Suppressor macrophage treated with lipopolysaccharide for 1 hour (primary cell): Measurements from ENCODE around the gene FOXJ3.
A peak's percentile ranks its signal among the peaks of the same experiment; 100 is the strongest.

ENCODE experiments used
- DNase-seq, 3 donors: peaks; one replicate each; pipeline ENCODE4 v3.0.0-alpha.2; 2020 to 2022

The FOXJ3 gene

GRCh38 chr1:42141978-42142377, 193.1 kb downstream of the FOXJ3 start:
- no peak for DNase-seq

GRCh38 chr1:42140191-42140590, 194.8 kb downstream of the FOXJ3 start:
- DNase-seq = no peak

GRCh38 chr1:42139444-42139843, 195.6 kb downstream of the FOXJ3 start:
- peak in 1 of 3 donors; percentile 17 for DNase-seq

GRCh38 chr1:42138586-42138985, 196.4 kb downstream of the FOXJ3 start:
- DNase-seq = peak; percentile 44 to 51 (median 48)

- no peak for DNase-seq
Observed at GRCh38 chr1:42137766-42138165, 197.3 kb downstream of the FOXJ3 start.

GRCh38 chr1:42136466-42136865, 198.6 kb downstream of the FOXJ3 start:
- DNase-seq = peak in 1 of 3 donors; percentile 6

GRCh38 chr1:42135426-42135825, 199.6 kb downstream of the FOXJ3 start:
- no peak for DNase-seq

GRCh38 chr1:42133809-42134526, 201.1 kb downstream of the FOXJ3 start:
- no peak for DNase-seq

GRCh38 chr1:42133390-42133789, 201.6 kb downstream of the FOXJ3 start:
- no peak for DNase-seq

GRCh38 chr1:42130061-42130660, 204.9 kb downstream of the FOXJ3 start:
- no peak for DNase-seq

GRCh38 chr1:42128964-42129363, 206.1 kb downstream of the FOXJ3 start:
- no peak for DNase-seq

GRCh38 chr1:42128499-42128898, 206.5 kb downstream of the FOXJ3 start:
- no peak for DNase-seq

GRCh38 chr1:42127767-42128166, 207.3 kb downstream of the FOXJ3 start:
- DNase-seq = no peak
